Caco-2 (cell line): ENCODE results near the gene CACNA1C. TPM values are rescaled to one million over a fixed set of nuclear protein-coding genes. Genes with fewer than 3 reads are reported as not detected.

Source experiments
- BruUV-seq: library from RNA; stranded (reverse); fragments of 400-500 nt; replicated peaks from 2 replicates; lab custom pipeline; 2021; lab: Mats Ljungman, UMichigan
- CTCF ChIA-PET: fragments of 300-600 bp; sonication (Branson Sonifier 250); formaldehyde crosslinking; loops from one replicate; lab custom pipeline; 2022; ENCODE audit warnings: antibody characterized with exemption; lab: Charles Lee
- POLR2A ChIA-PET: fragments of 300-600 bp; sonication (Branson Sonifier 250); formaldehyde crosslinking; loops from one replicate; lab custom pipeline; 2022; ENCODE audit warnings: antibody characterized with exemption; lab: Charles Lee
- DNase-seq, 2 experiments: peaks; one replicate each; pipeline versions ENCODE4 v3.0.0 to v3.0.0-alpha.2; 2020 to 2022
- H3K27me3 ChIP-seq: replicated peaks from 2 replicates; pipeline ENCODE4 v1.6.0; 2011; ENCODE audit warnings: low read length; ENCODE audit not compliant: control insufficient read depth, insufficient read depth
- H3K36me3 ChIP-seq: 2 replicates; pipeline ENCODE4 v1.5.1; 2011; ENCODE audit warnings: low read length; ENCODE audit not compliant: control insufficient read depth, insufficient read depth
- H3K4me1 ChIP-seq: fragments of 250-450 bp; sonication (Bioruptor Pico); 2 replicates; pipeline ENCODE4 v1.5.1; 2020; ENCODE audit warnings: mild to moderate bottlenecking
- H3K4me3 ChIP-seq: 2 replicates; pipeline ENCODE4 v1.5.1; 2011; ENCODE audit warnings: low read depth, mild to moderate bottlenecking, control low read depth, low read length
- H3K9me3 ChIP-seq: fragments of 250-450 bp; sonication (Bioruptor Pico); 2 replicates; pipeline ENCODE4 v1.5.1; 2020; ENCODE audit warnings: mild to moderate bottlenecking, moderate library complexity
- H3K27ac Mint-ChIP-seq: one replicate; pipeline ENCODE4 v1.8.0; 2022; ENCODE audit warnings: mixed read lengths; ENCODE audit not compliant: unreplicated experiment
- H3K27me3 Mint-ChIP-seq: one replicate; pipeline ENCODE4 v1.8.0; 2022; ENCODE audit warnings: mixed read lengths; ENCODE audit not compliant: insufficient read depth, unreplicated experiment
- H3K36me3 Mint-ChIP-seq: one replicate; pipeline ENCODE4 v1.8.0; 2022; ENCODE audit warnings: mild to moderate bottlenecking, mixed read lengths; ENCODE audit not compliant: insufficient read depth, unreplicated experiment
- H3K4me1 Mint-ChIP-seq: one replicate; pipeline ENCODE4 v1.8.0; 2022; ENCODE audit warnings: low read depth, mixed read lengths; ENCODE audit not compliant: unreplicated experiment
- H3K4me3 Mint-ChIP-seq: one replicate; pipeline ENCODE4 v1.8.0; 2022; ENCODE audit warnings: mild to moderate bottlenecking, moderate library complexity, mixed read lengths; ENCODE audit not compliant: unreplicated experiment
- H3K9me3 Mint-ChIP-seq: one replicate; pipeline ENCODE4 v1.8.0; 2022; ENCODE audit warnings: mixed read lengths; ENCODE audit not compliant: unreplicated experiment
- intact Hi-C: fragments of 100-400 bp; cut with micrococcal nuclease; formaldehyde crosslinking; loops from one replicate; pipeline ENCODE4 v1.10.0; 2022; ENCODE audit not compliant: unreplicated experiment
- total RNA-seq: library from RNA; stranded (reverse); gene quantifications from 2 replicates; pipeline ENCODE4 v1.2.3, GENCODE V29; 2022
- TF ChIP-seq, protein P1 (sequence below), 2 experiments: fragments of 200-600 bp in 1 of 2; IDR thresholded peaks; 1 replicate in 1 of 2; 2 replicates in 1 of 2; pipeline versions ENCODE4 v1.5.1 to v1.8.0; 2011 to 2022; ENCODE audit warnings: antibody characterized with exemption in 1 of 2, control low read depth in 1 of 2, inconsistent platforms in 1 of 2, low read depth in 1 of 2, low read length in 1 of 2, mild to moderate bottlenecking in 1 of 2, moderate library complexity in 1 of 2; ENCODE audit not compliant: insufficient read depth in 1 of 2, severe bottlenecking in 1 of 2, unreplicated experiment in 1 of 2

Gene CACNA1C
- total RNA-seq, 1 experiment from 2014 or later = not detected

DNA sequence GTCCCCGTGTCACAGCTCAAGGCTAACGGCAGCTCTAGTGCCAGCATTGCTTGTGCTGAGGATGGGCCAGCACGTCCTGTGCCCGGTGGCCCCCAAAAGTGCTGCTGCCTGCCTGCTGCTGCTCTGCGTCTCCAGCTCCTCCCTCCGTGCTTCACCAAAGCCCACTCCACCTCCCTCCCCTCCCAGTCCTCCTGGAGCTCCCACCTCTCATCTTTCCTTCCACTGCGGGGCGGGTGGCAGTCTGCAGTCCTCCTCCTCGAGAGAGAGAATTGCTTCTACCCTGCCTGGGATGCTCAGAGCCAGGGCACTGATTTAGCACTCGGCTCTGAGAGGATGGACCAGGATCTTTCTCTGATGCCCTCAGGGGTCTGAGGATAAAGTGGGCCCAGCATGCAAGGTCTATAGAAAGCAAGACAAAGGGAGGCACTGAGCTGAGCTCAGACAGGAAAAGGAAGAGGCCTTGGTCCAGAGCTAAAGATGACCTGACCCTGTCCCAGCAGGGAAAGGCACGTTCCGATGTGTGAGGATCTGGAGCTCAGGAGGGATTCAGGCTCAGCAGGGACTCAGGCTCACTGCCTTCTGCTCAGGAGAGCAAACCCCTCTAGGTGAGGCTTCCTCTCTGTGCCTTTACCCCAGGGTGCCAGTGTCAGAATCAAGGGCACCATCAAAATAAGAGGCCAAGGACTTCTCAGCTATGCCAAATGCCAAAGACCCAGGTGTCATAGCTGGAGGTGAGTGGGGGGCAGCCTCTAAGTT is 628.8 kb downstream of the CACNA1C start:
- Mint-ChIP-seq H3K9me3 (peaks cover 10% of the 10 kb centered on the region), H3K4me1 (no peaks in the 10 kb centered on the region), H3K27me3 (peaks cover 31% of the 10 kb centered on the region), H3K4me3 (no peak overlapping the region), H3K27ac (no peak overlapping the region), H3K36me3 (peaks cover 10% of the 10 kb centered on the region)
- Histone ChIP-seq H3K27me3 (no peaks in the 10 kb centered on the region), H3K9me3 (no peaks in the 10 kb centered on the region), H3K4me3 (no peak overlapping the region), H3K4me1 (no peaks in the 10 kb centered on the region), H3K36me3 (no peaks in the 10 kb centered on the region)
- POLR2A ChIA-PET = no interaction called here
- CTCF ChIA-PET = interaction anchor here (0.7 to 1.7 kb wide), 2 partner anchors 132 to 477 kb away, joined by 3 to 6 read pairs; no protein-coding TSS in a partner anchor
- DNase-seq = peak in 1 of 2 experiments; percentile 33
- no TSS peak for BruUV-seq
- intact Hi-C loops = no loop called here
- TF ChIP-seq, protein P1, sequence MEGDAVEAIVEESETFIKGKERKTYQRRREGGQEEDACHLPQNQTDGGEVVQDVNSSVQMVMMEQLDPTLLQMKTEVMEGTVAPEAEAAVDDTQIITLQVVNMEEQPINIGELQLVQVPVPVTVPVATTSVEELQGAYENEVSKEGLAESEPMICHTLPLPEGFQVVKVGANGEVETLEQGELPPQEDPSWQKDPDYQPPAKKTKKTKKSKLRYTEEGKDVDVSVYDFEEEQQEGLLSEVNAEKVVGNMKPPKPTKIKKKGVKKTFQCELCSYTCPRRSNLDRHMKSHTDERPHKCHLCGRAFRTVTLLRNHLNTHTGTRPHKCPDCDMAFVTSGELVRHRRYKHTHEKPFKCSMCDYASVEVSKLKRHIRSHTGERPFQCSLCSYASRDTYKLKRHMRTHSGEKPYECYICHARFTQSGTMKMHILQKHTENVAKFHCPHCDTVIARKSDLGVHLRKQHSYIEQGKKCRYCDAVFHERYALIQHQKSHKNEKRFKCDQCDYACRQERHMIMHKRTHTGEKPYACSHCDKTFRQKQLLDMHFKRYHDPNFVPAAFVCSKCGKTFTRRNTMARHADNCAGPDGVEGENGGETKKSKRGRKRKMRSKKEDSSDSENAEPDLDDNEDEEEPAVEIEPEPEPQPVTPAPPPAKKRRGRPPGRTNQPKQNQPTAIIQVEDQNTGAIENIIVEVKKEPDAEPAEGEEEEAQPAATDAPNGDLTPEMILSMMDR (IDR thresholded peaks at IDR 0.05; ENCODE audit: insufficient read depth in 1 of 2, low read depth in 1 of 2, low read length in 1 of 2, severe bottlenecking in 1 of 2, unreplicated experiment in 1 of 2) = no peak

DNA sequence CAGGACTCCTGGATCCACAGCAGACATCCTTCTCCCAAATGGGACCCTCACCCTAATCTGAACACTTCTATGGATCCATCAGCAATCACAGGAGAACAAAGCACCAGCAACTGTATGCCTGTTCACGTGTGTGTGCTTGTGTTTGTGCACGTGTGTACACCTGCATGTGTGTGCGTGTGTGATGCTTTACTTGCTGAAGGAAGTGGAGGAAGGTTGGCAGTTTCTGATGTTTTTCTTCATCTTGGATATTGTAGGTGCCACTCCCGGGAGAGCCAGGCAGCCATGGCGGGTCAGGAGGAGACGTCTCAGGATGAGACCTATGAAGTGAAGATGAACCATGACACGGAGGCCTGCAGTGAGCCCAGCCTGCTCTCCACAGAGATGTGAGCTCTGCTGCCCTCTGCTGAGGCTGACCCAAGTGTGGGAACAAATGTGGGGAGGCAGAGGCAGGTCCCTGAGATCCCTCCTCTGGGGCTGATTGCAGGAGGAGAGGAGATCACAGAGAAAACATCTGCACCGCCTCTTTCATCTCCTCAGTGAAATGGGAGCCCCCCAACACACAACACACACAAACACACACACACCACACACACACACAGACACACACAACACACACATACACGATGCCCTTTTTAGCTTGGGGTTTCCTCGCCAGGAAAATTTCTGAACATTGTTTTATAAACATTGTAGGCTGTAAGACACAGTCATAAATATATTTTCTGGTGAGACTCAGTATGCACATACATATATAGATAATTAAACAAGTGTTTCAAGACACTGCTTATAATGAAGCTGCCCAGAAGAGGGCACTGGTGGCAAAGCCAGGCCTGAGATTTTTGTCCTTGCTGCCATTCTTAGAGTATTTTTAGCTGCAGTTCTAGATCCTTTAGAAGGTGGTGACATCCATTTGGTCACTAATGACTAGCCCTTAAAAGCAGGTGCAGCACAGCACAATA is 629.8 kb downstream of the CACNA1C start:
- H3K9me3 Mint-ChIP-seq = peaks cover 10% of the 10 kb centered on the region
- H3K4me1 ChIP-seq = no peaks in the 10 kb centered on the region
- no peak overlapping the region for H3K4me3 ChIP-seq
- H3K36me3 Mint-ChIP-seq = peaks cover 10% of the 10 kb centered on the region
- H3K27me3 ChIP-seq = no peaks in the 10 kb centered on the region
- peak overlapping the region; percentile 11 for H3K27ac Mint-ChIP-seq
- intact Hi-C loops = loop anchor here (1.0 kb wide), 1 partner anchor 102 kb away; no protein-coding TSS in a partner anchor
- peak overlapping the region; percentile 2 for H3K4me3 Mint-ChIP-seq
- BruUV-seq = no TSS peak
- H3K9me3 ChIP-seq = no peaks in the 10 kb centered on the region
- TF ChIP-seq, protein P1 (IDR thresholded peaks at IDR 0.05; ENCODE audit: insufficient read depth in 1 of 2, low read depth in 1 of 2, low read length in 1 of 2, severe bottlenecking in 1 of 2, unreplicated experiment in 1 of 2) = peak; percentile 13 to 48
- no peaks in the 10 kb centered on the region for H3K4me1 Mint-ChIP-seq
- peak; percentile 71 to 83 for DNase-seq
- ChIA-PET CTCF (interaction anchor here (0.7 to 1.7 kb wide), 7 partner anchors 8 to 131 kb away, joined by 3 to 6 read pairs (median 4); no protein-coding TSS in a partner anchor), POLR2A (no interaction called here)
- H3K27me3 Mint-ChIP-seq = peaks cover 31% of the 10 kb centered on the region
- H3K36me3 ChIP-seq = no peaks in the 10 kb centered on the region
